Prostate gland (tissue), 2 donors: ENCODE results near the gene ST7.

Experiments
- CTCF ChIP-seq, 4 experiments: fragments of 200-600 bp in 2 of 4; fragments of 450-650 bp in 2 of 4; sonication (generic) in 2 of 4; IDR thresholded peaks; 1 replicate in 3 of 4; 2 replicates in 1 of 4; pipeline ENCODE4 v1.5.1; 2016 to 2019; ENCODE audit warnings: antibody characterized with exemption in 4 of 4, mild to moderate bottlenecking in 2 of 4, moderate library complexity in 2 of 4
- POLR2A ChIP-seq: fragments of 450-650 bp; IDR thresholded peaks from one replicate; pipeline ENCODE4 v1.6.1; 2016; ENCODE audit warnings: antibody characterized with exemption, mild to moderate bottlenecking
- POLR2AphosphoS5 ChIP-seq: sonication (generic); formaldehyde crosslinking; IDR thresholded peaks from one replicate; pipeline ENCODE4 v1.6.1; 2017; ENCODE audit warnings: antibody characterized with exemption

DNA sequence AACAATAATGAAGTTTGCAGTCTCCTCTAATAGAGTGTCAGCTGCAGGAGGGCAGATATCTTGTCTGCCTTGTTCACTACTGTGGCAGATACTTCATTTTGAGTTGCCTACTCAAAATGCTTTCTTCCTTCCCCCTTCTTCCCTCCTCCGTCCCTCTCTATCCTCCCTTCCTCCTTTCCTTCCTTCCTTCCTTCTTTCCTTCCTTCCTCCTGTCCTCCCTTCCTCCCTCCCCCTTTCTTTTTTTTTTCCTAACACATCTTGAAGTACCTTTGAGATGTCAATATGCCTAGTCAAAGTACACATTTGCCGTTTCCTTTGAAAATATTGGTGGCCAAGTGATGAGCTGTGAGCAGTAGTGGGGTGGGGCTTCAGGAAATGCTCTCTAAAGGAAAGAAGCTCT lies 18.7 kb upstream of the ST7 start:
- no peak for TF ChIP-seq POLR2AphosphoS5
- TF ChIP-seq CTCF (IDR thresholded peaks at IDR 0.05), result no peak
- TF ChIP-seq POLR2A, result no peak
